Activated naive CD4-positive, alpha-beta T cell treated with anti-CD3 and anti-CD28 coated beads, Interleukin-2, amount 50 U/mL, for 24 hours (primary cell): Measurements from ENCODE around the gene FLNB.

Experiments
- H3K27ac Mint-ChIP-seq: one replicate; pipeline ENCODE4 v1.8.0; 2021; ENCODE audit warnings: mild to moderate bottlenecking, mixed read lengths
- H3K27me3 Mint-ChIP-seq: one replicate; pipeline ENCODE4 v1.8.0; 2021; ENCODE audit warnings: mixed read lengths
- H3K36me3 Mint-ChIP-seq: one replicate; pipeline ENCODE4 v1.8.0; 2021; ENCODE audit warnings: mixed read lengths
- H3K4me1 Mint-ChIP-seq: one replicate; pipeline ENCODE4 v1.8.0; 2021; ENCODE audit warnings: mixed read lengths
- H3K4me3 Mint-ChIP-seq: one replicate; pipeline ENCODE4 v1.8.0; 2021; ENCODE audit warnings: mild to moderate bottlenecking, mixed read lengths
- H3K9me3 Mint-ChIP-seq: one replicate; pipeline ENCODE4 v1.8.0; 2021; ENCODE audit warnings: mixed read lengths

FLNB gene

DNA sequence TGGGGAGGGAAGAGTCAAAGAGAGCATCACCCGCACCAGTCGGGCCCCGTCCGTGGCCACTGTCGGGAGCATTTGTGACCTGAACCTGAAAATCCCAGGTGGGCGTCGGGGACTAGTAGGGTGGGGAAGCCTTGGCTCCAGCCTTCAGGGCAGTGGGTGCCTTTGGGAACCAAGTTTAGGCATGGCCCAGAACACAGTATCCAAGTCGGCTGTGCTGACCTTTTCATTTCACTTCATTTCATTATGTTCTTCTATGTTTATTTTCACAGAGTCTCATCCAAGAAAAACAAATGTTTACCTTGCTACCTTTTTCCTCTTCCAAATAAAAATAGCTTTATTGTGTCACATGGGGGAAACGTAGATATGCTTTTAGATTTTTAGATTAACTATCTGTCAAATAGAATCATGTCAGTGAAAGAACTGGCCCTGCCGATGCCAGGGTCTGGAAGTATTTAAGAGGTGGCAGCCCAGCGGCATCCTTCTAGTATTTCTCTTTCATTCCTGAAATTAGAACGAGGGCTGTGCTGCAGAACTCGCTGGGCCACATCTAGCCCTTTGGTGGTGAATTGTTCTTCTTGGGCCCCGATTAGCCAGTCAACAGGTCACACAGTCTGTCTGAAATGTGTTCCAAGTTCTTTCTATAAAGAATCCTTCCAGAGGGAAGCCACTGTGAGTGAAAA, 142.0 kb downstream of the FLNB start:
- H3K27ac Mint-ChIP-seq = no peak overlapping the region
- no peak overlapping the region for H3K4me3 Mint-ChIP-seq
- H3K36me3 Mint-ChIP-seq = peaks cover 15% of the 10 kb centered on the region
- no peaks in the 10 kb centered on the region for H3K9me3 Mint-ChIP-seq
- H3K27me3 Mint-ChIP-seq = no peaks in the 10 kb centered on the region
- no peaks in the 10 kb centered on the region for H3K4me1 Mint-ChIP-seq

DNA sequence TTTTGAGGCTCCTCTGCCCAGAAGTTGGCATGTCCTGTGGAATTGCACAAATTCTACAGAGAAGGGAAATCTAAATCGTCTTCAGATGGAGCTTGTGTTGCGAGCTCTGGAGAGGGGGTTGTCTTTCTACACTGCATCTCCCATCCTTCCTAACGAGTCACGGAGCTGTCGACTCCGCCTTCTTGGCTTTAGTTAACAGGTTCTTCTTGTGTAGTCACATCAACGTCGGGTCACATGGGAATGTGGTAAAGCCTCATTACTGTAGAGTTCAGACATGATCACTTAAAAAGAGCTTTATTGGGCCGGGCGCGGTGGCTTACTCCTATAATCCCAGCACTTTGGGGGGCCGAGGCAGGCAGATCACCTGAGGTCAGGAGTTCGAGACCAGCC, 142.6 kb downstream of the FLNB start:
- Mint-ChIP-seq H3K27ac (no peak overlapping the region), H3K9me3 (no peaks in the 10 kb centered on the region), H3K4me1 (no peaks in the 10 kb centered on the region), H3K4me3 (no peak overlapping the region), H3K36me3 (peaks cover 14% of the 10 kb centered on the region), H3K27me3 (no peaks in the 10 kb centered on the region)

DNA sequence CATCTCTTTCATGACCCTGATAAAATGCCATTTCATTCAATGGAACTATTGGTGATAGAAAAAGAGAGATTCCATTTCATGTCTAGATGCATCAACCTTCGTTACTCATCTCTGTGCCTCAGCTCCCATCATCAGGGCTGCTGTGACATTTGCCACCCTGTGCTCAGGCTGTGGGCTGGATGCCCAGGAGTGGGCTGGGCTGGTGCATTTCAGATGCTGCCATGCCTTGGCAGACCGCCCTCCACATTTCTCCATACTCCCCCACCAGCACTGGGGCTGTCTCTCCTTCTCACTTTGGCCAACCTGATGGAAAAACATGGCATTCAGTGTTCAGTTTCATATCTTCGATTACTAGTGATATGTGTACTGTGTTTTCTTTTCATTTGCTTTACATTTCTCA, 143.4 kb downstream of the FLNB start:
- no peak overlapping the region for H3K27ac Mint-ChIP-seq
- no peaks in the 10 kb centered on the region for H3K4me1 Mint-ChIP-seq
- H3K4me3 Mint-ChIP-seq = no peak overlapping the region
- H3K9me3 Mint-ChIP-seq = no peaks in the 10 kb centered on the region
- H3K27me3 Mint-ChIP-seq = no peaks in the 10 kb centered on the region
- peaks cover 14% of the 10 kb centered on the region for H3K36me3 Mint-ChIP-seq

DNA sequence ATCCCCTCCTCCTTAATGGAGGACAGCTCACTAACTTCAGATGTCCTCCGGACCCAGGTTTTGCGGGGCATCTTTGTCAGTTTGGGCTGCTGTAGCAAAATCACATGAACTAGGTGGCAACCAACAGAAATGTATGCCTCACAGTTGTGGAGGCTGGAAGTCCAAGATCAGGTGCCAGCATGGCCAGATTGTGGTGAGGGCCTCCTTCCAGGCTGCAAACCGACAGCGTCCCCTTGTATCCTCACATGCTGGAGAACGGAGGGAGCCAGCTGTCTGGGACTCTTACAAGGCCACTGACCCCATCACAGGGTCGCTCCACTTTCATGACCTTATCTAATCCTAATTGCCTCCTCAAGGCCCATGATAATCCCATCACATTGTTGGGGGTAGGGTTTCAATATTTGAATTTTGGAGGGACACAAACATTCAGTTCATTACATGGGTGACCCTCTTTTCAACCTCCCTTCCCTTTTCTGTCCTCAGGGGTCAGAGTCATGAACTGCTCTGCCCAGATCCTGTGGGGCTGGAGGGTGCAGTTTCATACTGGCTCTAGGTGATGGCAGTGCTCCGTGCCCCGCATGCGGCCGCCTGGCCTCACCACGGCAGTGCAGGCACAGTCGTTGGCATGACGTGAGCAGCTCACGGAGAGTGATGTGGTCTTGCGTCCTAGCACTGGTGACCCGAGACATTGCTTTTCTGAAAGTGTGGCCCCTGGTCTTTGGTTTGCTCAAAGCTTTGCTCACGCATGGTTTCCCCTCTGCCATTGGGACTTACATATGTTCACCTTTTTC, 144.2 kb downstream of the FLNB start:
- H3K9me3 Mint-ChIP-seq = no peaks in the 10 kb centered on the region
- H3K27me3 Mint-ChIP-seq = no peaks in the 10 kb centered on the region
- H3K27ac Mint-ChIP-seq = no peak overlapping the region
- no peak overlapping the region for H3K4me3 Mint-ChIP-seq
- H3K36me3 Mint-ChIP-seq = peaks cover 14% of the 10 kb centered on the region
- no peaks in the 10 kb centered on the region for H3K4me1 Mint-ChIP-seq

DNA sequence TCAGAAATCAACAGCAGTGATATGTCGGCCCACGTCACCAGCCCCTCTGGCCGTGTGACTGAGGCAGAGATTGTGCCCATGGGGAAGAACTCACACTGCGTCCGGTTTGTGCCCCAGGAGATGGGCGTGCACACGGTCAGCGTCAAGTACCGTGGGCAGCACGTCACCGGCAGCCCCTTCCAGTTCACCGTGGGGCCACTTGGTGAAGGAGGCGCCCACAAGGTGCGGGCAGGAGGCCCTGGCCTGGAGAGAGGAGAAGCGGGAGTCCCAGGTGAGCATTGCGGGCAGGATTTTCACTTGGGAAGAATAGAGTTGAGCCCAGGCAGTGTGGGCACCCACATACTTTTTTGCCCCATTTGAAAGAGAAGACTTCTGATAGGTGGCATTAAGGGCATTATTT, 145.1 kb downstream of the FLNB start:
- no peak overlapping the region for H3K27ac Mint-ChIP-seq
- no peaks in the 10 kb centered on the region for H3K27me3 Mint-ChIP-seq
- peaks cover 12% of the 10 kb centered on the region for H3K36me3 Mint-ChIP-seq
- no peak overlapping the region for H3K4me3 Mint-ChIP-seq
- H3K9me3 Mint-ChIP-seq = no peaks in the 10 kb centered on the region
- H3K4me1 Mint-ChIP-seq = no peaks in the 10 kb centered on the region

DNA sequence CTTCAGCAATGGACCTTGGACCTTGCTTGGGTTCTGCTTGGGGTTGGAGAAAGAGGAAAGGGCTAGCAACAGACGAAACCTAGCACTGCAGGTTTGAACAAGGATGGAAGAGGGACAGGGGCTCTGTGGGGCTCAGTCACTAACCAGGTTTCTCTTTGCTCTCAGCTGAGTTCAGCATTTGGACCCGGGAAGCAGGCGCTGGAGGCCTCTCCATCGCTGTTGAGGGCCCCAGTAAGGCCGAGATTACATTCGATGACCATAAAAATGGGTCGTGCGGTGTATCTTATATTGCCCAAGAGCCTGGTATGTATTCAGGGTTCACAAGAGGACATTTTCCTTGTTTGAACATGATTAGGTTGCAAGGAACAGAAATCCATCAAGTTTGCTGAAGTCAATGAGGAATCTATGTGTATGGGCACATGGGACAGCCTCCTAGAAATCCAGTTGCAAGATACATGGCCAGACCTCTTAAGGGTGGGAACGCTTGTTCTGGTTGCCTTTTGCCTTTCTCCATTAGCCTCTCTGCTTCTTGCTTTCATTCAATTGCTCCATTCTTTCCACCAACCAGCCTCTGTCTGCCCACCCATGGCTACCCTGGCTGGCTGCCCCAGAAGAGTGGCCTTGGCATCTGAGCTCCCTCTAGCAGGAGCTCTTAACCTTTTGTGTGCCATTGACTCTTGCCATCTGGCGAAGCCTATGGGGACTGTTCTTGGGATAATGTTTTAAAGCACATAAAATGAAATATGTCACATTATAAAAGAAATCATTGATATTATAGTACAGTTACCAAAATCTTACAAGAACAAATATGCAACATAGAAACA, 146.6 kb downstream of the FLNB start:
- Mint-ChIP-seq H3K36me3 (peaks cover 10% of the 10 kb centered on the region), H3K4me1 (no peaks in the 10 kb centered on the region), H3K27ac (no peak overlapping the region)

DNA sequence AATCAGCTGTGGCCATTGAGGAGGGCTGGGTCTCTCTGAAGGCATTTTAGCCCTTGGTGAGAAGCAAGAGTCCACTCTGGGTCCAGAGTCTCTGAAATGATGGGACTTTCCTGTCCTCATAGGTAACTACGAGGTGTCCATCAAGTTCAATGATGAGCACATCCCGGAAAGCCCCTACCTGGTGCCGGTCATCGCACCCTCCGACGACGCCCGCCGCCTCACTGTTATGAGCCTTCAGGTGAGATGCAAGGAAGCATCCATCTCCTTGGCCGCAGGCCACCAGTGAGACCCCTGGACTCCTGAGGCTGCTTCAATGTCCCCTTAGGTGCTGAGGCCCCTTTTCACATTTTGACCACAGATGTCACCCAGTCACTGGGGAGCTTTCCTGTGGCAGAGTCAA, 147.6 kb downstream of the FLNB start:
- H3K9me3 Mint-ChIP-seq = no peaks in the 10 kb centered on the region
- H3K4me3 Mint-ChIP-seq = no peak overlapping the region
- H3K36me3 Mint-ChIP-seq = peaks cover 17% of the 10 kb centered on the region
- no peaks in the 10 kb centered on the region for H3K4me1 Mint-ChIP-seq
- no peak overlapping the region for H3K27ac Mint-ChIP-seq
- H3K27me3 Mint-ChIP-seq = no peaks in the 10 kb centered on the region

More for the DNA sequence above, 146.6 kb downstream of the FLNB start:
- Mint-ChIP-seq H3K27me3 (no peaks in the 10 kb centered on the region), H3K4me3 (no peak overlapping the region), H3K9me3 (no peaks in the 10 kb centered on the region)

DNA sequence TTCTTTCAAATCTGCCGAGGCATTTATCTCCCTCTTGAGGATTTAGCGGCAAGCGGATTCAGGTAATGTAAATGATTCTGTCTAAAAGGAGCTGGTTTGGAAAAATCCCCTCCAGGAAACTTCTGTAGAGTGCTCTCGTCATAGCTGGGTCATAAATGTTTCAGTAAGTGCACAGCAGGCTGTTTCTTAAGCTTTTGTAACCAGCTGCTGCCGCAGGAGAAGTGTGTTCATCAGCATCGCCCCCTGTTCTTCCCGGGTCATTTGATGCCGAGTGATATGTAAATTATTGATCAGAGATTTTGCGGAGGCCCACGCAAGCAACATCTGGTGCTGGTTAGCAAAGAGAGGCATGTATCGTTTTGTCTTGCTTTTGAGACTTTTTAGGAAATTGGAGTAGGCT, 149.5 kb downstream of the FLNB start:
- H3K4me3 Mint-ChIP-seq = no peak overlapping the region
- no peaks in the 10 kb centered on the region for H3K9me3 Mint-ChIP-seq
- H3K27me3 Mint-ChIP-seq = no peaks in the 10 kb centered on the region
- no peak overlapping the region for H3K27ac Mint-ChIP-seq
- H3K36me3 Mint-ChIP-seq = peaks cover 24% of the 10 kb centered on the region
- H3K4me1 Mint-ChIP-seq = no peaks in the 10 kb centered on the region

DNA sequence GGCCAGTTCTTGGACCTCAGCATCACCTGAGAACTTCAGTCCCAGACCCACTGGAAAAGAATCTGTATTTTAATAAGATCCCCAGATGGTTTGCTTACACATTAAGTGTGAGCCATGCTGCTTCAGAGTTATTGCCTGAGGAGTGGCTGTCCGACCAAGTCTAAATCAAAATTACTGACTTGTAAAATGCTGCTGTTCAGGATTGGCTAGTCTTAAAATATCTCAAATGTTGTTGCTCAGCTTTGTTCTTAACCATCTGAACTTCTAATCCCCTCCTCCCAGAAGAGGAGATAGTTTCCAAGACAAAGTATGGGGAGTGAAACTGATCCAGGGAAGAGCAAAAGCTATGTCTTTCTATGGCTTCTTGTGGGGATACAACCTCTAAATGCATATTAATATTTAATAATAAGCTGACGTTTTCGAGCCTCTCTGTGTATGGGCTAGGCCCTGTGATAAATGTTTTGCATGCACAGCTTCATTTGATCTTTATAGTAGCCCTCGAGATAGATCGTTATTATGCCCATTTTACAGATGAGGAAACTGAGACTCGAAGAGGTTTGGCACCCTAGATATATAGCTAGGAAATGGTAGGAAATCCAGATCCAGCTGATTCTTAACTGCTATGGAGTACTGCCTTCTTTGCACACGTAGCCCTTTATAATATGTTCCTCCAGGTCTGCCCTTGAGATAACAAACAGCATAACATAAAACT, 150.4 kb downstream of the FLNB start:
- Mint-ChIP-seq H3K27ac (no peak overlapping the region), H3K9me3 (no peaks in the 10 kb centered on the region), H3K4me1 (no peaks in the 10 kb centered on the region), H3K36me3 (peaks cover 22% of the 10 kb centered on the region), H3K27me3 (no peaks in the 10 kb centered on the region), H3K4me3 (no peak overlapping the region)

DNA sequence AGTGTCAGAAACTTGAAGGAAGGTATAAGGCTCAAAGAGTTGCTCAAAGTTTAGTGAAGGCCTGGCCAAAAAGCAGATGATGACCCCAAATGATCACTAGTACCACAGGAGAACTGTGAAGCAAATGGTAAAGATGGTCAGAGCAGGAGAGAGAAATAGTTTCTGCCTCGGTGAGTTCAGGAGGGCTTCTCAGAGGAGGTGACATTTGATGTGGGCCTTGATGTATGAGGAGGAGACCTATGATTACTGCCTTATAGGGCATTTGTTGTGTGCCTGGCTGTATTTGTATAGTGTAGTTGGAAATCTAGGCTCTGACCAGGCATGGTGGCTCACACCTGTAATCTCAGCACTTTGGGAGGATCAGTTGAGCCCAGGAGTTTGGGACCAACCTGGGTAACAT, 152.2 kb downstream of the FLNB start:
- no peaks in the 10 kb centered on the region for H3K9me3 Mint-ChIP-seq
- no peaks in the 10 kb centered on the region for H3K4me1 Mint-ChIP-seq
- no peak overlapping the region for H3K27ac Mint-ChIP-seq
- H3K36me3 Mint-ChIP-seq = peaks cover 19% of the 10 kb centered on the region
- no peak overlapping the region for H3K4me3 Mint-ChIP-seq
- no peaks in the 10 kb centered on the region for H3K27me3 Mint-ChIP-seq

DNA sequence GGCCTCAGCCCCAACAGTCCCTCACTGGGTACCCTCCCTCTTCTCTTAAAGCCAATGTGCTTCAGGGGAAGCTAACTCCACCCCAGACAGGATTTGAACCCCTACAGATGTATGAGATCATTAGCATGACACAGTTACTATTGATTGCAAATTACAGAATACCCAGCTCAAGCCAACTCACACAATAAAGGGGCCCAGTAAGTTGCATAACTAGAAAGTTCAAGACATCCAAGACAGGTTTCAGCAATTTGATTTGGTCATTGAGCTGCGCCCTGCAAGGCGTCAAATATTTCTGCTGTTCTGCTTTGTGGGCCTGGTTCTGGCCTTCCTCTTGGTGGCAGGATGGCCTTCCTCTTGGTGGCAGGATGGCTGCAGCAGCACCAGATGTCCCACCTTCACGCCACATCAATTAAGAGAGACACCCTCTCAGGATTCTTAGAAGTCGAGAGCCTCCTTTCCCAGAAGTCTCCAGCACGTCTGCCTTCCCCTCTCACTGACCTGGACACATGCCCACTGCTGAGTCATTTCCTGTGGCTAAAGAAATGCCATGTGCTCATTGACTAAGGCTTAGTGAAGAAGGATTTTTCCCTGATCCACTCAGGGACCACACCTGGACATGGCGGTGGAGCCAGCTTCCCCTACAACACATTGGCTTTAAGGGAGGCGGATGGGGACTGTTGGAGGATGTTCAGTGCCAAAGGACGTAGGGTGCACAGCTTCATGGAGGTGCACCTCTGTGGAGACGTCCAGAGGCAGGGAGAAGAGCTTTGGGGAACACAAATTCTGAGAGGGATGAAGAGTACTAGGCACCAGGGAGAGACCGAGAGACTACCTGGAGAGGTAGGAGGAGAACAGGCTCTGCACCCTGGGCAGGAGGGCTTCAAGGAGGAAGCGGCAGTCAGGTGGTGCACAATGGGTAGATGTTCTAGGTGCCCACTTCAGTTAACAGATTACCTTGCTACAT, 153.5 kb downstream of the FLNB start:
- no peaks in the 10 kb centered on the region for H3K4me1 Mint-ChIP-seq
- H3K9me3 Mint-ChIP-seq = no peaks in the 10 kb centered on the region
- no peak overlapping the region for H3K4me3 Mint-ChIP-seq
- peaks cover 19% of the 10 kb centered on the region for H3K36me3 Mint-ChIP-seq
- H3K27ac Mint-ChIP-seq = peak overlapping the region; percentile 56
- no peaks in the 10 kb centered on the region for H3K27me3 Mint-ChIP-seq

DNA sequence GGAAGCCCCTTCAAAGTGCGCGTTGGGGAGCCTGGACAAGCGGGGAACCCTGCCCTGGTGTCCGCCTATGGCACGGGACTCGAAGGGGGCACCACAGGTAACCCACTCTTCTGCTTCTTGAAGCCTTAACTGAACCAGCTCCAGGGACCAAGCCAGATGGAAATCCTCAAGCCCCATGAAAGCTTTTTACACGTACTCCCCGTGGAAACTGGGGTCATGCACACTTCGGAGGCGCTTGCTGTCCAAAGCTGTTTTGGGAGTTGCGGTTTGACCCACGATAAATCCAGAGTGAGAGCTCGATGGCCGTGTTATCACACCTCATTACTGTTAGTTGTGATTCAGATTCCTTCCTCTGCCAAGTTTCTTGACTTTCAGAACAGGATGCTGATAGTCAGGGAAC, 155.0 kb downstream of the FLNB start:
- Mint-ChIP-seq H3K9me3 (no peaks in the 10 kb centered on the region), H3K27me3 (no peaks in the 10 kb centered on the region), H3K4me1 (no peaks in the 10 kb centered on the region), H3K27ac (no peak overlapping the region), H3K36me3 (peaks cover 19% of the 10 kb centered on the region), H3K4me3 (no peak overlapping the region)

DNA sequence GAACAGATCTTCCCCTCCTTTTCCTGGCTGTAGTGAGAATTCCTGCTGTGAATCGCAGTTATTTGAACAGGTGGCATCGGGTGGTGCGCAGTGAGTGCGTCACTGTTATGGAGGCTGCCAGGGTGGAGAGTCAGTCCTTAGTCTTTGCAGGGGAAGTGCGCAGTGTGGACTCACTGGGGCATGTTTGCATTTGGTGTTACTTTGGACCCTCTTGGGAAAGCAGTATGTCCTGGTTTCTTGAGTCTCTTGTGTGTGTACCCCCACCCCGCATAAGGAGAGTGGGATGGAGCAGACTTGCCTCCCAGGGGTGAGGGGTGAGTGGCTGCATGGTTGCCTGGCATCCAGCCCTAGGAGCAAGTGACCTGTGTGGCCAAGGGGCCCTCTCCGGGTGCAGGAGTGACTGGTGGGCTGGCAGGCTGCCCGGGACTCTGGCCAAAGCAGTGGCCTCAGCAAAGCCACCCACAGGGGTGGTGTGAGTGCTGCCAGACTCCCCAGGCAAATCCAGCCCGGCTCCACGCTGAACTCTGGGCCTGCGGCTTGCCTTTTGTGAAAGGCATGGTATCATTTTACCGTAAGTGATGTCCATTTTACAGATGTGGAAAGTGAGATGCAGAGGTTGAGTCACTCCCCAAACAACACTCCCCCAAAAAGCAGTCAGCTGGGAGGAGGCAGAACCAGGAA, 156.1 kb downstream of the FLNB start:
- Mint-ChIP-seq H3K4me3 (no peak overlapping the region), H3K27me3 (no peaks in the 10 kb centered on the region), H3K9me3 (no peaks in the 10 kb centered on the region), H3K27ac (no peak overlapping the region), H3K36me3 (peaks cover 20% of the 10 kb centered on the region), H3K4me1 (no peaks in the 10 kb centered on the region)
